HEK293 (cell line): ENCODE measurements around the gene DDX50.
A peak's percentile ranks its signal among the peaks of the same experiment; 100 is the strongest.

Experiments
- CTCF ChIA-PET: fragments of 350-600 bp; formaldehyde crosslinking; extraction: SDS; loops from one replicate; lab custom pipeline; 2021; ENCODE audit warnings: antibody characterized with exemption; lab: Yijun Ruan, JAX
- POLR2A ChIA-PET: fragments of 300-600 bp; formaldehyde crosslinking; extraction: SDS; loops from one replicate; lab custom pipeline; 2020; ENCODE audit warnings: antibody characterized with exemption, inconsistent platforms; lab: Yijun Ruan, JAX
- H3K27ac ChIP-seq: fragments of 200-500 bp; sonication (Bioruptor generic); 2 replicates; pipeline ENCODE4 v1.5.1; 2014; ENCODE audit warnings: low read depth, low read length, control low read depth, inconsistent platforms; ENCODE audit errors: extremely low read depth
- H3K36me3 ChIP-seq, 2 experiments: fragments of 200-500 bp in 1 of 2; sonication (Bioruptor generic) in 1 of 2; 1 replicate in 1 of 2; 2 replicates in 1 of 2; pipeline ENCODE4 v1.5.1; 2014 to 2017; ENCODE audit warnings: inconsistent platforms in 2 of 2, low read length in 2 of 2; ENCODE audit not compliant: control insufficient read depth in 2 of 2, insufficient read depth in 1 of 2
- H3K4me1 ChIP-seq: fragments of 200-500 bp; sonication (Bioruptor generic); 2 replicates; pipeline ENCODE4 v1.5.1; 2014; ENCODE audit warnings: mild to moderate bottlenecking, low read length, inconsistent platforms; ENCODE audit not compliant: control insufficient read depth, insufficient read depth
- H3K4me3 ChIP-seq: 2 replicates; pipeline ENCODE4 v1.5.1; 2011; ENCODE audit warnings: low read depth, mild to moderate bottlenecking, control low read depth, low read length, moderate library complexity
- H3K9me3 ChIP-seq: fragments of 200-500 bp; sonication (Bioruptor generic); 2 replicates; pipeline ENCODE4 v1.5.1; 2014; ENCODE audit warnings: low read depth, low read length, inconsistent platforms; ENCODE audit not compliant: control insufficient read depth, insufficient read depth
- PRDM2 ChIP-seq: fragments of 450-650 bp; formaldehyde crosslinking; IDR thresholded peaks from 2 replicates; pipeline ENCODE4 v1.5.1; 2016; ENCODE audit warnings: missing biosample characterization, missing genetic modification characterization, borderline replicate concordance
- PRDM6 ChIP-seq: fragments of 450-650 bp; formaldehyde crosslinking; IDR thresholded peaks from 2 replicates; pipeline ENCODE4 v1.5.1; 2017; ENCODE audit warnings: missing biosample characterization, missing genetic modification characterization
- ZBTB11 ChIP-seq: fragments of 450-650 bp; formaldehyde crosslinking; conservative IDR thresholded peaks from 2 replicates; pipeline ENCODE4 v1.5.1; 2016; ENCODE audit warnings: low read depth, missing biosample characterization, missing genetic modification characterization
- ZBTB17 ChIP-seq: fragments of 450-650 bp; formaldehyde crosslinking; IDR thresholded peaks from 2 replicates; pipeline ENCODE4 v1.5.1; 2016; ENCODE audit warnings: missing biosample characterization, missing genetic modification characterization
- ZNF23 ChIP-seq: fragments of 450-650 bp; formaldehyde crosslinking; IDR thresholded peaks from 2 replicates; pipeline ENCODE4 v1.5.1; 2016; ENCODE audit warnings: missing biosample characterization, missing genetic modification characterization, borderline replicate concordance
- ZNF391 ChIP-seq: fragments of 450-650 bp; formaldehyde crosslinking; IDR thresholded peaks from 2 replicates; pipeline ENCODE4 v1.5.1; 2016; ENCODE audit warnings: low read depth, missing biosample characterization, missing genetic modification characterization, borderline replicate concordance
- ZNF555 ChIP-seq: fragments of 450-650 bp; formaldehyde crosslinking; conservative IDR thresholded peaks from 2 replicates; pipeline ENCODE4 v1.5.1; 2017; ENCODE audit warnings: missing biosample characterization, mild to moderate bottlenecking, missing genetic modification characterization, inconsistent platforms
- ZNF585B ChIP-seq: fragments of 450-650 bp; formaldehyde crosslinking; IDR thresholded peaks from 2 replicates; pipeline ENCODE4 v1.5.1; 2016; ENCODE audit warnings: missing biosample characterization, missing genetic modification characterization

Gene DDX50

DNA sequence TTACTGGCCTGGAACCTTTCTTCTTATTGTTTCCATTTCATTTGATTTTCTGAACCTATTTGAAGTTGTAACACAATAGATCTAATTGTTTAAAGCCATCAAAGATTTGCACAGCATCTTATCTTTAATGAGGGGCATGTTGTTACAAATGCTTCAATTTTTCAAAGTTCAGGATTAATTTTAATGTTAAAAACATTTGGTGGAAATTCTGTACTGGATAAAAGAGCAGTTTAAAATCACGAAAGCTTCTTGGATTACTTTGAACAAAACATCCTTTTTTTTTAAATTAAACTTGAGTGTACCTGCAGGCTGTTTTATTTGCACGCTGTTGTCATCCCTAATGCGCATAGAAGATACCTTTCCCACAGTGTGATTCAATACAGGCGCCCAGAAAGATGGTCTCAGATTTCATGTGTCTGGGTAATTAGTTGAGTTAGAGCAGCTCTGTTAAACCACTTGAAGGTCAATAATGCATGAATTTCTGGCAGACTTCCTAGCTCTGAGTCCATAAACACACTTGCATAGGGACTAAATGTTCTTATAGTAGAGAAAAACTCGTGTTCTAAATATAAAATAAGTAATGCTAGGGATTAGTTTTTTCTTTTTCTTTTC is 29.3 kb upstream of the DDX50 start (continued):
- TF ChIP-seq ZBTB11 (tag by site-specific recombination) (no peak), ZNF555 (tag by site-specific recombination) (no peak), ZNF23 (tag by site-specific recombination) (no peak), ZNF585B (tag by site-specific recombination) (no peak)
- TF ChIP-seq, all 188 proteins: peak for 71

- POLR2A ChIA-PET = interaction anchor here (0.8 kb wide), 1 partner anchor 74 kb away, joined by 6 read pairs; no protein-coding TSS in a partner anchor
- Histone ChIP-seq H3K9me3 (no peaks in the 10 kb centered on the region), H3K4me3 (no peak overlapping the region)
- TF ChIP-seq ZBTB17 (peak; percentile 39; the same call in 1 of the 2 replicates), PRDM6 (0 out of 2 replicates have a peak, but pooled peaks have one; percentile 15), PRDM2 (tag by site-specific recombination) (no peak), ZNF391 (tag by site-specific recombination) (no peak)
- TF ChIP-seq, all 188 proteins: peak for 2
- CTCF ChIA-PET = interaction anchor here (0.6 kb wide), 2 partner anchors 16 to 76 kb away, joined by 3 read pairs; no protein-coding TSS in a partner anchor
- no peaks in the 10 kb centered on the region for H3K36me3 ChIP-seq
- no peak overlapping the region for H3K27ac ChIP-seq
- peaks cover 19% of the 10 kb centered on the region for H3K4me1 ChIP-seq
Measured at GRCh38 chr10:68876246-68877138, 24.6 kb upstream of the DDX50 start.
